RWPE1 (cell line): ENCODE results near the gene PRMT3.
"Not testable (repeated sequence)": the region's sequence is repeated elsewhere in the genome, so short reads cannot be mapped to it uniquely, and the experiment has no call there.

Experiments used
- CTCF ChIA-PET: fragments of 350-600 bp; sonication (Branson Sonifier 250); formaldehyde crosslinking; extraction: SDS; loops from one replicate; lab custom pipeline; 2021; lab: Yijun Ruan, JAX
- POLR2A ChIA-PET: fragments of 400-600 bp; formaldehyde crosslinking; extraction: SDS; loops from one replicate; lab custom pipeline; 2020; ENCODE audit warnings: antibody characterized with exemption; ENCODE audit not compliant: low non-redundant PET; lab: Yijun Ruan, JAX
- DNase-seq: peaks from one replicate; pipeline ENCODE4 v3.0.0; 2012; ENCODE audit warnings: low spot score
- H3K27ac ChIP-seq: fragments of 450-650 bp; 2 replicates; pipeline ENCODE4 v1.5.1; 2017
- TF ChIP-seq, protein P1 (sequence below): fragments of 450-650 bp; conservative IDR thresholded peaks from 2 replicates; pipeline ENCODE4 v1.5.1; 2017; ENCODE audit warnings: low read depth, mild to moderate bottlenecking

PRMT3 gene

DNA sequence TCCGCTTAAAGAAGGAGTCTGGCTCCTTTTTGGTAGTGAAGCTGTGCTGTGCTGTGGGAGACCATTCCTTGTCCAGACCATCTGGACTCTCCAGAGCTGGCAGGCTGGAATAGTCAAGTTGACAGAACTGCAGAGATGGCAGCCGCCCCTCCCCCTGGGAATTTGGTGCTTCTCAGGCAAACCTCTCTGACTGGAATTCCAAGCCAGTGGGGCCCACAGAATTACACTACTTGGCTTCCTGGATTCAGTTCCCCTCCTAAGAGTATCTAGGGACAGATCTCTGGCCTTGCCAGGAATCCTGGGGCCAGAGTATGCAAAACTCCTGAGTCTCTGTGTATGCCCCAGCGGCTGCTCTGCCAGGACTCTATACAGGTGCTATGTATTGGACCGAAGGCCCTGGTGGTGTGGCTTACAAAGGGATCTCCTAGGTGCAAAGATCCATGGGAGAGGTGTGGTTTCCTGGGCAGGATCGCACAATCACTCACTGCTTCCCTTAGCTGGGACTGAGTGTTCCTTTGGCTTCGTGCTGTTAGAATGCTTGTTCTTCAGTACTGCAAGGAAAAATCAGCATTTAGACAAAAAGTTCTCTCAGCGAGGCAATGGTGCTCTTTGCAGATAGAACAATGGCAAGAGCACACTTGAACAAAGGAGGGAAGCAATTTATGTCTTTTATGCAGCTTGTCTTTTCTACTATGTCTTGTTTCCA lies 86.8 kb downstream of the PRMT3 start:
- ChIA-PET CTCF (no interaction called here), POLR2A (no interaction called here)
- no peak for DNase-seq

DNA sequence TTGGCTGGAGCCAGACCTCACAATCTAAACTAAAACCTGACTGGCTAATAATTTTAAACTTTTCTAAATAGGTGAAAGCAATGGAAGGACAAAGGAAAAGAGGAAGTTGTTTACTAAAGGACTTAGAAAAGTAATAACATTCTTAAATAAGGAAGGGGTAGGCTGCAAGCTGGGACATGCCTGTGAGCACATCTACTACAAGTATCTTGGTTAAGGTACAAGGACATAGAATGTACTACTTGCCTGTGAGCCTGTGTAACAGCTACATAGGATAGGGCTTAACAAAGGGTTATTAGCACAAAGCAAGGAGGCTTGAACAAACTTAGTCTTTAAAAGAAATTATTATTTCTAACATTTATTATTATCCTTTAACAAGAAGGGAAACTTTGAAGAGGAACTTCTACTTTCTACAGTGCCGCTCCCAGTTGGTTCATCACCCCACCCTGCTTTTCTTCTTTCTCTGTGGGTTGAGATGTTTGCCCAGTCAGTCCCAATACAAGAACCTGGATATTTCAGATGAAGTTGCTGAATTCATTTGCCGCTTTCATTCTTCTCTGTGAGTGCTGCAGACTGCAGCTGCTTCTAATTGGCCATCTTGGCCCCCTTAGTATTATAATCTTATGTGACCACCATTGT lies 87.5 kb downstream of the PRMT3 start:
- ChIA-PET CTCF (no interaction called here), POLR2A (no interaction called here)
- no peak for DNase-seq
- H3K27ac ChIP-seq: no peak overlapping the region
- TF ChIP-seq, protein P1, sequence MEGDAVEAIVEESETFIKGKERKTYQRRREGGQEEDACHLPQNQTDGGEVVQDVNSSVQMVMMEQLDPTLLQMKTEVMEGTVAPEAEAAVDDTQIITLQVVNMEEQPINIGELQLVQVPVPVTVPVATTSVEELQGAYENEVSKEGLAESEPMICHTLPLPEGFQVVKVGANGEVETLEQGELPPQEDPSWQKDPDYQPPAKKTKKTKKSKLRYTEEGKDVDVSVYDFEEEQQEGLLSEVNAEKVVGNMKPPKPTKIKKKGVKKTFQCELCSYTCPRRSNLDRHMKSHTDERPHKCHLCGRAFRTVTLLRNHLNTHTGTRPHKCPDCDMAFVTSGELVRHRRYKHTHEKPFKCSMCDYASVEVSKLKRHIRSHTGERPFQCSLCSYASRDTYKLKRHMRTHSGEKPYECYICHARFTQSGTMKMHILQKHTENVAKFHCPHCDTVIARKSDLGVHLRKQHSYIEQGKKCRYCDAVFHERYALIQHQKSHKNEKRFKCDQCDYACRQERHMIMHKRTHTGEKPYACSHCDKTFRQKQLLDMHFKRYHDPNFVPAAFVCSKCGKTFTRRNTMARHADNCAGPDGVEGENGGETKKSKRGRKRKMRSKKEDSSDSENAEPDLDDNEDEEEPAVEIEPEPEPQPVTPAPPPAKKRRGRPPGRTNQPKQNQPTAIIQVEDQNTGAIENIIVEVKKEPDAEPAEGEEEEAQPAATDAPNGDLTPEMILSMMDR: no peak

More for the DNA sequence above, 86.8 kb downstream of the PRMT3 start:
- peak overlapping the region; percentile 51 for H3K27ac ChIP-seq
- TF ChIP-seq, protein P1: no peak

DNA sequence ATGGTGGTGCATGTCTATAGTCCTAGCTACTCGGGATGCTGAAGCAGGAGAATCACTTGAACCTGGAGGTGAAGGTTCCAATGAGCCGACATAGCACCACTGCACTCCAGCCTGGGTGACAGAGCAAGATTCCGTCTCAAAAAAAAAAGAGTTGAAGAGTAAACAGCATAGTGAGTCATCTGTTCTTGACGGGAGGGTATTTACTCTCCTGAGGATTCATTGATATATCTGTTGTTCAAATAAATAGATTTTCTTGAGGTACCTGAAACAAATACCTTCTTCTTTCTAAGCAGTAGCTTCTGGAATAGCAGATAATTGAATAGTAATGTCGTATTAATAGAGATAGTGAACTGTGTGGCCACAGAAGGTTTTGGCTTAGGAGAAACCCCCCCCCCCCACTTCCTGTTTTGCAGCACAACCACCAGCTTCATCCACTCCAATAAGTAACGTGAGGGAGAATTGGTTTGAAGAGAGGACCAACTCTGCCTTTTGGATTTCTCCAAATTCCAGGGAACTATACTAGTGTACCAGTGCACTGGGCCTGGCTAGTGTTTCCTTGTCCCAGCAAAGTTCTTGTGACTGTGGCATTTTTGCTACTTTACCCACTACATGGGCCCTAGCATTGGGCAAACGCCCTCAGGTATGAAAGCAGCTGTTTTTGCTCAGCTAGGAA lies 90.0 kb downstream of the PRMT3 start:
- POLR2A ChIA-PET: no interaction called here
- CTCF ChIA-PET: interaction anchor here (0.6 kb wide), 1 partner anchor 804 kb away, joined by 3 read pairs; no protein-coding TSS in a partner anchor
- H3K27ac ChIP-seq: no peak overlapping the region
- TF ChIP-seq, protein P1: no peak
- DNase-seq: no peak

DNA sequence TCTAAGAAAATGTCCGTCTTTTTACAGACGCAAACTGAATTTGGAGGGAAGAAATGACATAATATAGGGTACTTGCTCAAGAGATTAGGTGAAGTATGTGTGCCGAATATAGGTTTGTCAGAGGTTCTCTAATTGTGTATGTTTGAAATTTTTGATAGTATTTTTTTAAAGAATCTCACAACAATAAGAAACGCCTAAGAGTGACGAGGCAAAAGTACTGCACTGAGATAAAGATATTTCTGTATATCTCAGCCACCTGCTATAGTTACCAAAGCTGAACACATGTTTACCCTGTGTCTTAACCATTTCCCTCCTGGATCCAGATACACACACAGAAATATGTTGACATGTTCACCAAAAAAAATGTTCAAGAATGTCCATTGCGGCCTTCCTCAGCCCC lies 92.0 kb downstream of the PRMT3 start:
- H3K27ac ChIP-seq: no peak overlapping the region
- CTCF ChIA-PET: no interaction called here
- DNase-seq: no peak
- TF ChIP-seq, protein P1: no peak
- POLR2A ChIA-PET: no interaction called here

DNA sequence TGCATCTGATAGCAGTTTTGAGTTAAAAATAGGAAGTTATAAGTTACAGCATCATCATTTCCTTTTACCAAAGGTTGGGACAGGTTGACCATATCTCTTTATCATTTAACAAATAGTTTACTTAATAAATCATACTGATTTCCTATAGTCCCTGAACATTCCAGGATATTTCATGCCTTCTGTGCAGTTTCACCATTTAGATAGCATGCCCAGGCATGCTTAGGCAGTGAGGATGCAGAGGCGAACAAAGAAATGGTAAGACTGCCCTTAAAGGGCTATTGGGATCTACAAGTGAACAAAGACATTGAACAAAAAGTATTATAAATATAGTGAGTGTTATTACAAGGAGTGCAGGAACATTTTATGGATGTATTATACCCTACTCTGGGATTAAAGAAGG lies 96.4 kb downstream of the PRMT3 start:
- peak; percentile 55 for DNase-seq
- ChIA-PET CTCF (no interaction called here), POLR2A (no interaction called here)
- H3K27ac ChIP-seq: no peak overlapping the region
- TF ChIP-seq, protein P1: no peak

DNA sequence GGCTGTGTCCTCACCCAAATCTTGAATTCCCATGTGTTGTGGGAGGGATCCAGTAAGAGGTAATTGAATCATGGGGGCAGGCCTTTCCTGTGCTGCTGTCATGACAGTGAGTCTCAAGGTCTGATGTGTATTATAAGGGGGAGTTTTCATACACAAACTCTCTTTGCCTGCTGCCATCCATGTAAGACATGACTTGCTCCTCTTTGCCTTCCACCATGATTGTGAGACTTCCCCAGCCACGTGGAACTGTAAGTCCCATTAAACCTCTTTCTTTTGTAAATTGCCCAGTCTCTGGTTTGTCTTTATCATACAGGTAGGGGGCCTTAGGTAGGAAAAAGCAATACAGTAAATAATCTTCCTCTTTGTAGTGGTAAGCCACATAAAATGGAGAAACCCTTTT lies 96.9 kb downstream of the PRMT3 start:
- POLR2A ChIA-PET, CTCF ChIA-PET, DNase-seq, H3K27ac ChIP-seq: not testable (repeated sequence)
